ENCODE results near the gene EIF5AL1.

The EIF5AL1 gene

DNA sequence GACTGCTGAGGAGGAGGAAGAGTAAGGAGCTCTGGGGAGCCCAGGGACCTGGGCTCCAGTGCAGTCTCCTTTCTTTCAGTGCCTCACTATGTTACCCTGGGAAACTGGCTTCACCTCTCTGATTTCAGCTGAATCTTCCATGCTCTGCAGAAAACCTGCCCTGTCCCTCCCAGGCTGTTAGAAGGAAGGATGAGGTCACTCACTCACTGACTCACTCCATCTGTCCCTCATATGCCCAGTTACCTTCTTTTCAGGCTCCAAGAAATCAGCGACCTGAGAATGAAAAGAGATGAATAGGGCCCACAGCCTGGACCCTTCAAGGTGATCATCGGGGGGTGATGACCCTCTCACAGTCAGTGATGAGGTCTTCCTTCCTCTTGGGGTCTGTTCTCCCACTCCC is 47.4 kb downstream of the EIF5AL1 start:
- DNase-seq (ENCODE audit: low read depth, low spot score) = no peak
- Histone ChIP-seq H3K4me1 (ENCODE audit: insufficient read depth, insufficient read length) (no peaks in the 10 kb centered on the region), H3K27me3 (ENCODE audit: insufficient read depth, insufficient read length) (peaks cover 18% of the 10 kb centered on the region), H3K4me3 (ENCODE audit: insufficient read length, low read depth) (no peak overlapping the region), H3K9me3 (ENCODE audit: insufficient read depth, low read length) (no peaks in the 10 kb centered on the region), H3K9ac (ENCODE audit: insufficient read length, low read depth) (no peak overlapping the region), H3K36me3 (ENCODE audit: insufficient read depth, insufficient read length, low read length) (no peaks in the 10 kb centered on the region)
- TF ChIP-seq ZNF274 (IDR thresholded peaks at IDR 0.05; ENCODE audit: low read depth, low read length) = no peak
- TF ChIP-seq YY1 (IDR thresholded peaks at IDR 0.05; ENCODE audit: insufficient read depth, insufficient read length) = no peak
- no peak for TF ChIP-seq SUZ12 (IDR thresholded peaks at IDR 0.05; ENCODE audit: extremely low read depth, insufficient read depth, insufficient read length)

DNA sequence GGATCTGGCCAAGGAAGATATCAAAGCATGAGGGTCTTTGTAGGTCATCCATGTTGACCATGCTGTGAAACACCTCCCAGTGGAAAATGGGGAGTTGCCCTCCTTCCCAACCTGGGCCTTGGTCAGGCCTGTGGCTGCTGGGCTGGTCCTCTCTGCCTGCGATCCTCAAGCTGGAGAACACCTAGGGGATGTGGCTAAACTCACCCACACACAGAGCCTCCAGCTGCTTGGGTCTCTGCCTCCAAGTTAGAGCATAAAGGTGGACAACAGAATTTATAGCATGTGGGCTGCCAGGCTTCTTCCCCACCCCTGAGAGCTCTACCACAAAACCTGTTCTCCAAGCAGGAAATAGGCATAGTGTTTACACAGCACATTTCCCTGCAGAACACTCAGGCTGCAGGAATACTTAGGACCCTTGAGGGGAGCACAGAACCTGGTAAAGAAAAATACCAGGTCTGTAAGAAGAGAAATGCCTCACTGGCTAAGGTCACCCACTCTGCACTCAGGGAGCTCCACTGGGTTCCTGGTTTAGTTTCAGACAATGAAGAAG is 47.9 kb downstream of the EIF5AL1 start, which contains the start of gene SFTPA2:
Gene SFTPA2 (minus strand): TSS at position 248 of the 550 bp plus-strand sequence. CDS start 924 bp downstream, outside the sequence.
- Histone ChIP-seq H3K9ac (ENCODE audit: insufficient read length, low read depth) (no peak within 1 kb of the TSS), H3K9me3 (ENCODE audit: insufficient read depth, low read length) (no peaks in the 10 kb centered on the region), H3K4me1 (ENCODE audit: insufficient read depth, insufficient read length) (no peaks in the 10 kb centered on the region), H3K27me3 (ENCODE audit: insufficient read depth, insufficient read length) (peaks cover 18% of the 10 kb centered on the region), H3K36me3 (ENCODE audit: insufficient read depth, insufficient read length, low read length) (no peaks in the 10 kb centered on the region), H3K4me3 (ENCODE audit: insufficient read length, low read depth) (no peak within 1 kb of the TSS)
- no peak for DNase-seq (ENCODE audit: low read depth, low spot score)
- TF ChIP-seq ZNF274 (IDR thresholded peaks at IDR 0.05; ENCODE audit: low read depth, low read length) (no peak), SUZ12 (IDR thresholded peaks at IDR 0.05; ENCODE audit: extremely low read depth, insufficient read depth, insufficient read length) (no peak), YY1 (IDR thresholded peaks at IDR 0.05; ENCODE audit: insufficient read depth, insufficient read length) (no peak)

DNA sequence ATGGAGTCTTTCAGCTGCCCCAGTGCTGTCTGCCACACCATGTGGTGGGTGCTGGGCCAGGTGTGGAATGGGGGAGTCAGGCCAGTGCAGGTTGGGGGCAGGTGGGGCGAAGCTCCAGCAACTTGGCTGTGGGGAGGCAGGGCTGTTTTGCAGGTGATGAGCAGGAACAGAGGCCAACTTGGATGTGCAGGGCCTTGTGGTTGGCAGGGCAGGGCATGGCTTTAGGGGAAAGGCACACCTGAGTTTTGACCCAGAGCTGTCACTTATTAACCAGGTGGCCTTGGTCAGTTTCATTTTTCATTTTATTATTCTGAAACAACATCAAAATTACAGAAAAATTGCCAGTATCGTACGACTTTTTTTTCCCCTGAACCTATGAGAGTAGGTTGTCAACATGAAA is 48.9 kb downstream of the EIF5AL1 start:
- TF ChIP-seq ZNF274 (IDR thresholded peaks at IDR 0.05; ENCODE audit: low read depth, low read length) (no peak), SUZ12 (IDR thresholded peaks at IDR 0.05; ENCODE audit: extremely low read depth, insufficient read depth, insufficient read length) (no peak), YY1 (IDR thresholded peaks at IDR 0.05; ENCODE audit: insufficient read depth, insufficient read length) (no peak)
- Histone ChIP-seq H3K9me3 (ENCODE audit: insufficient read depth, low read length) (no peaks in the 10 kb centered on the region), H3K4me3 (ENCODE audit: insufficient read length, low read depth) (no peak overlapping the region), H3K9ac (ENCODE audit: insufficient read length, low read depth) (no peak overlapping the region), H3K36me3 (ENCODE audit: insufficient read depth, insufficient read length, low read length) (no peaks in the 10 kb centered on the region), H3K4me1 (ENCODE audit: insufficient read depth, insufficient read length) (no peaks in the 10 kb centered on the region), H3K27me3 (ENCODE audit: insufficient read depth, insufficient read length) (peaks cover 18% of the 10 kb centered on the region)
- DNase-seq (ENCODE audit: low read depth, low spot score) = no peak

DNA sequence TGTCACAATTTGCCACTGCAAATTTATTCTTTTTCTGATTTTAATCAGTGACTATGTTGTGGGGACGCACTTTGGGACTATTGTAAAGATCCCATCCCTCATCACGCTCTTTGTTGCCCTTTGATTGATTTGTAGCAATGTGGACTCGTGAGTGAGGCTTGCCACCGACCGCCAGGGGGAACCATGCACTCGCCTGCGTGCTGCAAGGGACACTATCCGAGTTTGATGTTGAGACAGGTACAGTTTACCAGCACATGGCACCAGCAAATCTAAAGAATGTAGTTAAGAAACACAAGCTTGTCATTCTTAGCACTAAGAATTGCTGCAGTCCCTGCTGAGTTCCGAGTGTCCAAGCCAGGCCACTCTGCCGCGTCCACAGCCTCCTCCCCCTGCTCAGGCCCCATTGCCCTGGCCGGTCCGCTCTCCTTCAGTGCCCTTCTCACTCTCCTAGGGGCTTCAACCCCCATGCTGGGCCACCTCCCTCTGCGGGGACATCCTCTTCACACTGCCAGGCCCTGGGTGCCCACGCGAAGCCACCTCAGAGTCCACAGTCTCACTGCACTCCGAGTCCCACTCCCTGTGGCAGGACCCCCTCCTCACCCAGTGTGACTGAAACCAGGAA is 49.9 kb downstream of the EIF5AL1 start:
- DNase-seq (ENCODE audit: low read depth, low spot score) = peak; percentile 30
- H3K4me1 ChIP-seq (ENCODE audit: insufficient read depth, insufficient read length) = no peaks in the 10 kb centered on the region
- no peak for TF ChIP-seq ZNF274 (IDR thresholded peaks at IDR 0.05; ENCODE audit: low read depth, low read length)
- no peak for TF ChIP-seq YY1 (IDR thresholded peaks at IDR 0.05; ENCODE audit: insufficient read depth, insufficient read length)
- TF ChIP-seq SUZ12 (IDR thresholded peaks at IDR 0.05; ENCODE audit: extremely low read depth, insufficient read depth, insufficient read length) = no peak
- H3K9me3 ChIP-seq (ENCODE audit: insufficient read depth, low read length) = no peaks in the 10 kb centered on the region
- peaks cover 18% of the 10 kb centered on the region for H3K27me3 ChIP-seq (ENCODE audit: insufficient read depth, insufficient read length)
- no peaks in the 10 kb centered on the region for H3K36me3 ChIP-seq (ENCODE audit: insufficient read depth, insufficient read length, low read length)
- peak overlapping the region; percentile 45 for H3K9ac ChIP-seq (ENCODE audit: insufficient read length, low read depth)
- H3K4me3 ChIP-seq (ENCODE audit: insufficient read length, low read depth) = no peak overlapping the region

DNA sequence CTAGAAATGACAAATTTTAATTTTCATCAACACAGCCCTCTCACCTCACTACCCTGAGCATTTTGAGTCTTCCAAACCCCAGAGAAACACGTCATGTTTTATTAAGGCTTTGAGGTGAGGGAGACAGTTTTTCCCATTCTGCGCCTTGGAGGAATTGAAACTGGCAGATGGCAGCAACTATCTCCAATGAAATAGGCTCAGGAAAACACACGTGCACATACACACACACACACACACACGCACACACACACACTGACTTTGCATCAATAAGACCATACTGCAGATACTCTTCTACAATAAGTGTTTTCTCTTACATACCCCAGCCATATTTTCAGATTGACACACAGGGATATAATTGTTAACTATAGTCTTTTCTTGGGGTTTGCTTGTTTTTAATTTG is 51.1 kb downstream of the EIF5AL1 start:
- no peaks in the 10 kb centered on the region for H3K9me3 ChIP-seq (ENCODE audit: insufficient read depth, low read length)
- H3K4me1 ChIP-seq (ENCODE audit: insufficient read depth, insufficient read length) = no peaks in the 10 kb centered on the region
- H3K9ac ChIP-seq (ENCODE audit: insufficient read length, low read depth) = no peak overlapping the region
- H3K36me3 ChIP-seq (ENCODE audit: insufficient read depth, insufficient read length, low read length) = no peaks in the 10 kb centered on the region
- TF ChIP-seq YY1 (IDR thresholded peaks at IDR 0.05; ENCODE audit: insufficient read depth, insufficient read length) (no peak), ZNF274 (IDR thresholded peaks at IDR 0.05; ENCODE audit: low read depth, low read length) (no peak), SUZ12 (IDR thresholded peaks at IDR 0.05; ENCODE audit: extremely low read depth, insufficient read depth, insufficient read length) (no peak)
- H3K4me3 ChIP-seq (ENCODE audit: insufficient read length, low read depth) = no peak overlapping the region
- no peak for DNase-seq (ENCODE audit: low read depth, low spot score)
- peaks cover 12% of the 10 kb centered on the region for H3K27me3 ChIP-seq (ENCODE audit: insufficient read depth, insufficient read length)

Measured in NT2/D1 (cell line).